PC-3 (cell line): ENCODE results near the gene CDH13. TPM values are rescaled to one million over a fixed set of nuclear protein-coding genes. Genes with fewer than 3 reads are reported as not detected.

Experiments used
- ATAC-seq: fragments of 200-7000 bp; cut with Tn5 transposase; 2 replicates; pipeline ENCODE4 v1.9.1; 2020; ENCODE audit warnings: mild to moderate bottlenecking, moderate library complexity
- BruUV-seq: library from RNA; stranded (reverse); fragments of 400-500 nt; replicated peaks from 2 replicates; lab custom pipeline; 2021; lab: Mats Ljungman, UMichigan
- CTCF ChIA-PET: fragments of 300-600 bp; sonication (Branson Sonifier 250); formaldehyde crosslinking; loops from one replicate; lab custom pipeline; 2022; ENCODE audit warnings: antibody characterized with exemption; lab: Charles Lee
- POLR2A ChIA-PET: fragments of 300-600 bp; sonication (Branson Sonifier 250); formaldehyde crosslinking; loops from one replicate; lab custom pipeline; 2022; ENCODE audit warnings: antibody characterized with exemption; ENCODE audit not compliant: unreplicated experiment; lab: Charles Lee
- DNase-seq: peaks from one replicate; pipeline ENCODE4 v3.0.0-alpha.2; 2015
- H2AFZ ChIP-seq: fragments of 300-600 bp; sonication (generic); 2 replicates; pipeline ENCODE4 v1.6.0; 2016; ENCODE audit warnings: antibody characterized with exemption, low read length
- H3F3A ChIP-seq: fragments of 300-600 bp; sonication (generic); one replicate; pipeline ENCODE4 v1.6.0; 2017; ENCODE audit warnings: antibody characterized with exemption, low read length, control low read depth, mild to moderate bottlenecking; ENCODE audit not compliant: unreplicated experiment
- H3K27ac ChIP-seq: fragments of 300-600 bp; sonication (generic); 2 replicates; pipeline ENCODE4 v1.5.1; 2016; ENCODE audit warnings: mild to moderate bottlenecking, low read length
- H3K27me3 ChIP-seq: fragments of 300-600 bp; sonication (generic); 2 replicates; pipeline ENCODE4 v1.6.1; 2016; ENCODE audit warnings: low read length, mixed read lengths
- H3K36me3 ChIP-seq: fragments of 300-600 bp; sonication (generic); 2 replicates; pipeline ENCODE4 v1.6.1; 2016; ENCODE audit warnings: low read depth, mixed run types, low read length, mixed read lengths
- H3K4me1 ChIP-seq: fragments of 300-600 bp; sonication (generic); 2 replicates; pipeline ENCODE4 v1.5.1; 2016; ENCODE audit warnings: low read length; ENCODE audit not compliant: insufficient read depth
- H3K4me2 ChIP-seq: fragments of 300-600 bp; sonication (generic); 2 replicates; pipeline ENCODE4 v1.6.0; 2016; ENCODE audit warnings: low read length
- H3K4me3 ChIP-seq: fragments of 300-600 bp; sonication (generic); 2 replicates; pipeline ENCODE4 v1.5.1; 2016; ENCODE audit warnings: mild to moderate bottlenecking, low read length, mixed read lengths
- H3K79me2 ChIP-seq: fragments of 300-600 bp; sonication (generic); 2 replicates; pipeline ENCODE4 v1.6.1; 2017; ENCODE audit warnings: low read length, mixed read lengths
- H3K9ac ChIP-seq: fragments of 300-600 bp; sonication (generic); 2 replicates; pipeline ENCODE4 v1.6.0; 2016; ENCODE audit warnings: mild to moderate bottlenecking, low read length
- H3K9me2 ChIP-seq: fragments of 300-600 bp; sonication (generic); replicated peaks from 2 replicates; pipeline ENCODE4 v1.6.1; 2016; ENCODE audit warnings: mixed run types, low read length, mixed read lengths
- H3K9me3 ChIP-seq: fragments of 300-600 bp; sonication (generic); 2 replicates; pipeline ENCODE4 v1.6.1; 2016; ENCODE audit warnings: low read length, mixed read lengths
- H4K20me1 ChIP-seq: fragments of 300-600 bp; sonication (generic); 2 replicates; pipeline ENCODE4 v1.6.1; 2016; ENCODE audit warnings: low read length, mixed read lengths
- CTCF ChIP-seq: fragments of 300-600 bp; sonication (generic); conservative IDR thresholded peaks from 2 replicates; pipeline ENCODE4 v1.5.1; 2017; ENCODE audit warnings: antibody characterized with exemption, low read depth, mild to moderate bottlenecking, low read length
- EZH2 ChIP-seq: fragments of 300-600 bp; sonication (generic); IDR thresholded peaks from one replicate; pipeline ENCODE4 v1.6.1; 2017; ENCODE audit warnings: antibody characterized with exemption, mild to moderate bottlenecking, low read length; ENCODE audit not compliant: unreplicated experiment
- EZH2phosphoT487 ChIP-seq: fragments of 300-600 bp; sonication (generic); IDR thresholded peaks from 2 replicates; pipeline ENCODE4 v1.6.1; 2018; ENCODE audit warnings: mild to moderate bottlenecking, antibody characterized with exemption, low read length, borderline replicate concordance
- intact Hi-C: fragments of 100-400 bp; cut with micrococcal nuclease; formaldehyde crosslinking; loops from 2 replicates; pipeline ENCODE4 v1.9.0; 2023
- total RNA-seq: library from RNA; depleted of rRNA; stranded (reverse); fragments of >200 nt; gene quantifications from 2 replicates; pipeline ENCODE4 v1.2.3, GENCODE V29; 2014

Gene CDH13
- total RNA-seq, 1 experiment from 2014 or later = 0.36 TPM

- Histone ChIP-seq H3F3A (no peaks in the 10 kb centered on the region), H3K9me2 (no peaks in the 10 kb centered on the region), H3K4me3 (no peak overlapping the region), H3K4me1 (no peaks in the 10 kb centered on the region), H3K27me3 (no peaks in the 10 kb centered on the region), H2AFZ (no peak overlapping the region), H3K9me3 (no peaks in the 10 kb centered on the region), H3K9ac (no peak overlapping the region), H4K20me1 (no peaks in the 10 kb centered on the region), H3K27ac (no peak overlapping the region), H3K79me2 (no peaks in the 10 kb centered on the region), H3K36me3 (no peaks in the 10 kb centered on the region), H3K4me2 (no peak overlapping the region)
- ChIA-PET CTCF (no interaction called here), POLR2A (no interaction called here)
- BruUV-seq = no TSS peak
- intact Hi-C loops = no loop called here
- no peak for ATAC-seq
- DNase-seq = no peak
- TF ChIP-seq EZH2 = no peak
These were observed 1027.0 kb downstream of the CDH13 start for GRCh38 chr16:83653785-83654184.

- Histone ChIP-seq H3K27ac (no peak overlapping the region), H3K36me3 (no peaks in the 10 kb centered on the region), H2AFZ (no peak overlapping the region), H4K20me1 (no peaks in the 10 kb centered on the region), H3K9me3 (no peaks in the 10 kb centered on the region), H3K4me3 (no peak overlapping the region), H3F3A (no peaks in the 10 kb centered on the region), H3K9ac (no peak overlapping the region), H3K4me1 (no peaks in the 10 kb centered on the region), H3K4me2 (no peak overlapping the region), H3K27me3 (no peaks in the 10 kb centered on the region), H3K9me2 (no peaks in the 10 kb centered on the region), H3K79me2 (no peaks in the 10 kb centered on the region)
- intact Hi-C loops = no loop called here
- DNase-seq (no peak), ATAC-seq (no peak)
- no TSS peak for BruUV-seq
- ChIA-PET POLR2A (no interaction called here), CTCF (no interaction called here)
- TF ChIP-seq CTCF = no peak
- no peak for TF ChIP-seq EZH2phosphoT487
- TF ChIP-seq EZH2 = no peak
These were observed 1033.5 kb downstream of the CDH13 start for GRCh38 chr16:83660282-83660681.

GRCh38 chr16:83661656-83662055 lies 1034.9 kb downstream of the CDH13 start:
- ATAC-seq (no peak), DNase-seq (no peak)
- no TSS peak for BruUV-seq

More at GRCh38 chr16:83661656-83662055, 1034.9 kb downstream of the CDH13 start:
- Histone ChIP-seq H3K27ac (no peak overlapping the region), H4K20me1 (no peaks in the 10 kb centered on the region), H2AFZ (no peak overlapping the region), H3K4me2 (no peak overlapping the region), H3K9ac (no peak overlapping the region), H3K4me1 (no peaks in the 10 kb centered on the region), H3K9me3 (no peaks in the 10 kb centered on the region), H3K79me2 (no peaks in the 10 kb centered on the region), H3F3A (no peaks in the 10 kb centered on the region), H3K4me3 (no peak overlapping the region), H3K9me2 (no peaks in the 10 kb centered on the region), H3K36me3 (no peaks in the 10 kb centered on the region), H3K27me3 (no peaks in the 10 kb centered on the region)
- ChIA-PET POLR2A (no interaction called here), CTCF (no interaction called here)
- intact Hi-C loops = no loop called here
- TF ChIP-seq CTCF (no peak), EZH2 (no peak), EZH2phosphoT487 (no peak)
